Fibroblast of upper back skin (primary cell): Measurements from ENCODE around the gene TTC28.
A peak's percentile ranks its signal among the peaks of the same experiment; 100 is the strongest.
"Not testable (repeated sequence)": the region's sequence is repeated elsewhere in the genome, so short reads cannot be mapped to it uniquely, and the experiment has no call there.

Source experiments
- DNase-seq: peaks from one replicate; pipeline ENCODE4 v3.0.0-alpha.2; 2013

The TTC28 gene

DNA sequence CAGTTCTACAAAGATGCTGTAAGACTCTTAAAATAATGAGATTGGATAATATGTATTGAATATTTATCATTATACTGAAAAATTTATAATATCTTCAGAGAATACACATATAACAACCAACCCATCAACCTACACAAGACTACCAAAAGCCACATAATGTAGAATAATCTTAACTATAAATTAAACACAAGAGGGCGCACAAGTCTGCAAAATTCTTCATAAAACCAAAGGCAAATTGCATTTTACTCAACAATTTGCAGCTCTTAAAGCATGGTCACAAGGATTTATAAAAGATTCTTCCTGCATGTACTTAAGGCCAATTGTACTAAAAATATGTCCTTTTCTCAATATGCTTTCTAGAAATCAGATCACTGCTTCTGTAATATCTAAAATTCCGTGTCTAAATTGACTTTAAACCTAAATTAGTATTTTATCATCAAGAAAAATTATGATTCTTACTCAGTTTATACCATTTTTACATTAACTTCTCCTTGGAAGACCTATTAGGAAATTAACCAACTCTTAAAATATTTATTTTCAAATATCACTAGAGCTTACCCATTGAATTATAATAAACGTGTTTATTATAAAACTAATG lies 79.0 kb downstream of the TTC28 start:
- DNase-seq: peak; percentile 63

DNA sequence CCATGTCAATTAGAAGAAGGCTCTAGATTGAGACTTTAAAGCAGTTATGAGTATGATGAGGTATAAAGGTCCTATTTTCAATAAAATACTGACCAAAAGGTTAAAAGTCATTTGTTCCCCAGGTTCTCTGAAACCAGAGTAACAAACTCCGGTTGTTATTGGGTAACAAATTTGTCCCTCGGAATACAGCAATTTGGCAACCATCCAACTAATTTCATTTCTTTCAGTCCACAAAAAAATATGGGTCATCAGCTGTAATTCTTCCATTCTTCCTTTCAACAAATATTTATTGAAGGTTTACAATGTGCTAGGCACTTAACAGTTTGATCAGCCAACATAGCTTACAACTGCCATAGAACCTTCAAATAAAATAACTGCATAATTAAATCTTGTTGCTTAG lies 79.9 kb downstream of the TTC28 start:
- DNase-seq: no peak

DNA sequence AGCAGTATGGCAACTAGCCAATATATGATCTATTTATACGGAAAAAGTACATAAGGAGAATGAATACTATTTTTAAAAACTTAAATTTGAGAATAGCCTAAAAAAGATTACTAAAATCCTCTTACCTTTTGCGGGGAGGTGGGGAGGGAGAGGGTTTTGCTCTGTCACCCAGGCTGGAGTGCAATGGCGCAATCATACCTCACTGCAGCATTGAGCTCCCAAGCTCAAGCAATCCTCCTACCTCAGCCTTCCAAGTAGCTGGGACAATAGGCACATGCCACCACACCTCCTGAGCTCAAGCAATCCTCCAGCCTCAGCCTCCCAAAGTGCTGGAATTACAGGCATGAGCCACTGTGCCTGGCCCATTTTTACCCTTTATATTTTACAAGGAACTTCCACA lies 82.0 kb downstream of the TTC28 start:
- DNase-seq: no peak

DNA sequence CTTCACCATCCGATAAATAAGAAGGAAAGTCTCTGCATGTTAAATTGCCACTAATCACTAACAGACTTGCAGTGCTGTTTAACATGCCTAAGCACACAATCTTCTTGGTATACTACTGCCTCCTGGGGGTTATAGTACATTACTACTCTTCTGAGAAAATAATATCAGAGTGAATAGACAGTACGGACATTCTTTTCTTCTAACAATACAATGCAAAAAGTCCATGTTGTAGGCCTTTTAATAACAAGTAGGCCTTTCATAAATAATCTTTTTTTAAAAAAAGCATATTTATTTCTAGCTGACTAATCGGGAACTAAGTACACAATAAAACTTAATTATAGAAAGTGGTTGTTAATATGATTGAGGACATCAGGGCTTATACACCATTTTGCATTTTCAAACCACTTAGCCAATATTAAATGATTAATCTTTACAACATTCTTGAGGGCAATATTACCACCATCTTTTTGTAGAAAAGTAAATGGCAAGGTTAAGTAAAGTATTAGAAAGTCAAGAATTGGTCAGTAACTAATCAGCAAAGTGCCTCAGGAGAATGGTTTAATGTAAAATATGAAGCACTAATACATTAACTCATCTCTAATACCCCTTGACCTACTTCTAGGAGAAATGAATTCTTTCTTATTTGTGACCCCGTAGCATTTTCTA lies 84.7 kb downstream of the TTC28 start:
- peak; percentile 79 for DNase-seq

DNA sequence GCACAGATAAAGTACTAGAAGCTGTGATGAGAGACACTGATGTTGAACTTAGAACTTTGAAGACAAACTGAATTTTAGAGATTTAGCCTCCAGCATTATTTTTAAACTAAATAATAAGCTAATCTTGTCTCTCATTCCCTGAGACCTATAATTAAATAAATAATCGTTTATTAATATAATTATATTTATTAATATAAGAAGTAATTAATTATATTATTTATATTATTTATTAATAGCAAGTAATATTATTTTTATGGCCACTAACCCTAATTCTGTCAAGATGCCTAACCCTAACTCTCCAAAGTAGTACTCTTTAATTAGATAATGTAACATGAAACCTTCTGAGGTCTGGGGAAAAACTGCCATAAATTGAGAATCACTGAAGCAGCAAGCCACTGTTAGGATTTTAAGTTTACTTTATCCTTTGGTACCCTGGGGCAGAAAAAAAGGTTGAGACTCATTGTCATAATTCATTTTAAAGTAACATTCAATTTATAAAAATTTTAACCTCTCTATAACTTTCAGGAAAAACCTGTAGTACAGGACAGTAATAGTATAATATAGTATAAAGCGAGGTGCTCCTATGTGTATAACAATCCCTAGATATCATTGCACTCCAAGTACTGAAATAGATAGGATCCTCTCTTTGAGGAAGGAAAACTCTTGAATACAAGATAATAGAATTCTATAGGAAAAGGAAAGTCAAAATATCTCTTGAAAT lies 85.4 kb downstream of the TTC28 start:
- no peak for DNase-seq

DNA sequence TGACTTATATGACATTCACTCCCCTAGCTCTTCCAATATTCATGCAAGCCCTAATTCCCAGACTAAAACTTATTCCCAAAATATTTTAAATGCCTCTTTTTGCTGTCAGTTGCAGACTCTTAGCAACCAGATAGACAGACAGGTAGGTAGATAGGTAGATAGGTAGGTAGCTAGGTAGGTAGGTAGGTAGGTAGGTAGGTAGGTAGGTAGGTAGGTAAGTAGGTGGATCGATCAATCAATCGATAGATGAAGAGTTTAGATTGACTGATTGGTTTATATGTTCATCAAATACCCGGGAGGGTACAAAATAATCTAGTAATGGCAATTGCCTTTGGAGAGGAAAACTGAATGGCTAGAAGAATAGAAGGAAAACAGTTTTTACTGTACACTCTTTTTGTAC lies 86.3 kb downstream of the TTC28 start:
- no peak for DNase-seq

DNA sequence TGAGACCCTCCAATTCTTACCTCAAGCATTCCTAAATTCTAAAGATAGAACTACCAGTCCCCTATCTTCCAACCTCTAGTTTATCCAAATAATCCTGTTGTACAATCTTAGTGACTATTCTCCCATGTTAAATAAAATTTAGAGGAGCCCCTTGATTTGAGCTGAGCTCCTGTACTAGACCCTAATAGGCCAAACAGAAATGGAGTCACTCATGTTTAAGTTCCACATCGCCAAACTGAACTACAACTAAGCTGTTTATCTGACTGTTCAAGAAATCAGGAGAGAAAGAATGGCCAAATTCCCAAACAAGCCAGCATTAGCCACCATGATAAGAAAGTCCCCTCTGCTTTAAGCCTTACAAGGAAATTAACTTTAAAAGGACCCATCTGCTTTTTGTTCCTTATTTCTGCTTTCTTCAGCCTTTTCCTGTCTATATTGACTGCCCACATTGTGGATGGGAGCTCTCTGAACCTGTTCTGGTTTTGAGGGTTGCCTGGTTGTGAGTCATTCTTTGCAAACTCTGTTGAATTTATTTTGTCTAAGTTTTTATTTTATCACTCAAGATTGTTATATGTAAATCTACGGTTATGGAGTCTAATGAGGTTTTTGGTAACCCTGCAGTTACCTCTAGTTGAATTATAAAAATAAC lies 90.4 kb downstream of the TTC28 start:
- DNase-seq: no peak

DNA sequence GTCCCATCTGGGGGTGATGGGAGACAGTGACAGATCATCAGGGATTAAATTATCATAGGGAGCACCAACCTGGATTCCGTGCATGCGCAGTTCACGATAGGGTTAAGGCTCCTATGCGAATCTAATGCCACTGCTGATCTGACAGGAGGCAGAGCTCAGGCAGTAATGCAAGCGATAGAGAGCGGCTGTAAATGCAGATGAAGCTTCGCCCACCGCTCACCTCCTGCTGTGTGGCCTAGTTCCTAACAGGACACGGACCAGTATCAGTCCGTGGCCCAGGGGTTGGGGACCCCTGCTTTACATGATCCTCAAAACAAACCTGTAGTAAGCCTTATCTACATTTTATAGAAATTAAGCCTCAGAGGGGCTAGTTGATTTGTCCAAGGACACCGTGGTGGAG lies 94.3 kb downstream of the TTC28 start:
- DNase-seq: no peak

DNA sequence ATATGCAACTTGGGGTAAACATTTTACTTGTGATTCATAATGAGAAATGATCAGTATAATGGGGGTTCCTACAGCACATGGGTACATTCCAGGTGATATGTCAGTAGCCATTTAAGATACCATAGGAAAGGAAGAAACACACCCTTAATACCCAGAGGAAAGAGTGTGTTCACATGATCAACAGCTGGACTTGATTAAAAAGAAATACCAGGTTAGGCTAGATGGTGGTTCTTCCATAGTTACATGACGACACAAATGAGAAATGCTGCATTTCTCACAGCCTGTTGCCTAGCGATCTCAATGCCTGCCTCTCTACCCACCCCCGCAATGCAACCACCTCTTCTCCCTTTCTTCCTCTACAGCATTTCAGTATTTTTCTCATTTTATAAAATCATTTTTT lies 96.8 kb downstream of the TTC28 start:
- DNase-seq: peak; percentile 92

DNA sequence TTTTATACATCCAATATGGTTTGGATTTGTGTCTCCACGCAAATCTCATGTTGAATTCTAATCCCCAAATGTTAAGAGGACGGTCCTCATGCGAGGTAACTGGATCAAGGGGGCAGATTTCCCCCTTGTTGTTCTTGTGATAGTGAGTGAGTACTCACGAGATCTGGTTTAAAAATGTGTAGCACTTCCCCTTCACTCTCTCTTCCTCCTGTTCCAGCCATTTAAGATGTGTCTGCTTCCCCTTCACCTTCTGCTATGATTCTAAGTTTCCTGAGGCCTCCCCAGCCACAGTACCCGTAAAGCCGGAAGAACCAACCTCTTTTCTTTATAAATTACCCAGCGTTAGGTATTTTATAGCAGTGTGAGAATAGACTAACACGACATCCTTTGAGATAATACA lies 98.6 kb downstream of the TTC28 start:
- DNase-seq: no peak

DNA sequence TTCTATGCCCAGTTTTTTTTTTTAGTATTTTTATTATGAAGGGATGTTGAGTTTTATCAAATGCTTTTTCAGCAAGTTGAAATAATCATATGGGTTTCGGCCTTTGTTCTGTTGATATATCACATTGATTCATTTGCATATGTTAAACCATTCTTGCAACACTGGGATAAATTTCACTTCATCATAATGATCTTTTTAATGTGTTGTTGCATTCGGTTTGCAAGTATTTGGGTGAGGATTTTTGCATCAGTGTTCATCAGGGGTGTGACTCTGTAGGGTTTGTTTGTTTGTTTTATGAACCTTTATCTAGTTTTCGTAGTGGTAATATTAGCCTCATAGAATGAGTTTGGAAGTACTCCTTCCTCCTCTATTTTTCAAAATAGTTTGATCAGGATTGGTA lies 103.5 kb downstream of the TTC28 start:
- DNase-seq: no peak

DNA sequence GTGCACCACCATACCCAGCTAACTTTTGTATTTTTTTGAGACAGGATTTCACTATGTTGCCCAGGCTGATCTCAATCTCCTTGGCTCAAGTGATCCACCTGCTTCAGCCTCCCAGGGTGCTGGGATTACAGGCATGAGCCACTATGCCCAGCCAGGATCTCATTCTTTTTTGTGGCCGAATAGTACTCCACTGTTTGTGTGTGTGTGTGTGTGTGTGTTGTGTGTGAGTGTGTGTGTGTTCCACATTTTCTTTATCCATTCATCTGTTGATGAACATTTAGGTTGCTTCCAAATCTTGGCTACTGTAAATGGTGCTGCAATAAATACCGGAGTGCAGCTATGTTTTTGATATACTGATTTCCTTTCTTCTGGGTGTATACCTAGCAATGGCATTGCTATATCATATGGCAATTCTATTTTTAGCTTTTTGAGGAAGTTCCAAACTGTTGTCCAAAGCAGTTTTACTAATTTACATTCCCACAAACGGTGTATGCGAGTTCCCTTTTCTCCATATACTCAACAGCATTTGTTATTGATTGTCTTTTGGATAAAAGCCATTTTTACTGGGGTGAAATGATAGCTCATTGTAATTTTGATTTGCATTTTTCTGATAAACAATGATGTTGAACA lies 105.4 kb downstream of the TTC28 start:
- DNase-seq: no peak

DNA sequence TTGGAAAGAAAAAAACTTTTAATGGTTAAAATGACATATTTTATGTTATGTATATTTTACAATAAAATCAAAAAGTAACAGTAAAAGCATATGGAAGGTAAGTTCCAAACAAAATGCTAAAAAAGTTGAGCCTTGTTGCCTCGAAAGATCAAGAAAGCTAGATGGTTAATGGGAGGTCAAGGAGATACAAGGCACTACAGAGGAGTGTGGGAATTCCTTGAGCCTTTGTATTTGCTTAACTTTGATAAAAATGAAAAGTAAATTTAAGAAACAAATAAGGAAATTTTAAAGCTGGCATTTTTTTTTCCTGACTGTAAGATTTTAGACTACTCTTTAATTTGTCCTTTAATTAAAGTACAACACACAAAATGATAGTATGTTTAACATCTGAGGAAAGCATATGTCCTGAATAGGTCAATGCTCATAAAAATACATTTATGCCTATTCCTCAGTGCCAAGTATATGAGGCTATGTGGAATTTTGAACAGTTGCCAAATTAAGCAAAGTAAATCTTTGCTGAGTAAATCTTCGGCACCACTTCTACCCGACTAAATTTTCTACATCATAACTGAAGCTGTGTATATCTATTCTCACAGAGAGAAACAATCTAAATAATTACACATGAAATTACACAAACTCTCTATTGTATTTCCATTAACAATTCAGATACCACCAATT lies 108.8 kb downstream of the TTC28 start:
- DNase-seq: no peak

DNA sequence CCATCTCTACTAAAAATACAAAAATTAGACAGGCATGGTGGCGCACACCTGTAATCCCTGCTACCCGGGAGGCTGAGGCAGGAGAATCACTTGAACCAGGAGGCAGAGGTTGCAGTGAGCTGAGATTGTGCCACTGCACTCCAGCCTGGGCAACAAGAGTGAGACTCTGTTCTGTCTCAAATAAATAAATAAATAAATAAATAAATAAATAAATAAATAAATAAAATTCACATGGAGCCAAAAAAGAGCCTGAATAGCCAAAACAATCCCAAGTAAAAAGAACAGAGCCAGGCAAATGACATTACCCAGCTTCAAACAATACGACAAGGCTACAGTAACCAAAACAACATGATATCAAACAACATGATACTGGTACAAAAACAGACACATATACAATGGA lies 110.7 kb downstream of the TTC28 start:
- DNase-seq: not testable (repeated sequence)

DNA sequence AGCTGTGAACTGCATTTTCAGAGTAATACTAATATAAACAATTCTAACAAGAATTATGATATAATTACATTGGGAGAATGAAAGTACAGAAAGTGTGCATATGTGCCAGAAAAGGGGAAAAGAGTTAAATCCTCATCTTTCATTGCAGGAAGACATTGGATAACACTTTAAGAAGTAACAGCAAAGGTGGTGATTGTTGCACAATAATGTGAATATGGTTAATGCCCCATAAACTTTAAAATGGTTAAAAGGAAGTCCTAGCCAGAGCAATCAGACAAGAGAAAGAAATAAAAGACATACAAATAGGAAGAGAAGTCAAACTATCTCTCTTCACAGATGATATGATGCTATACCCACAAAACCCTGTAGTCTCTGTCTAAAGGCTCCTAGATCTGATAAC lies 111.5 kb downstream of the TTC28 start:
- DNase-seq: no peak

DNA sequence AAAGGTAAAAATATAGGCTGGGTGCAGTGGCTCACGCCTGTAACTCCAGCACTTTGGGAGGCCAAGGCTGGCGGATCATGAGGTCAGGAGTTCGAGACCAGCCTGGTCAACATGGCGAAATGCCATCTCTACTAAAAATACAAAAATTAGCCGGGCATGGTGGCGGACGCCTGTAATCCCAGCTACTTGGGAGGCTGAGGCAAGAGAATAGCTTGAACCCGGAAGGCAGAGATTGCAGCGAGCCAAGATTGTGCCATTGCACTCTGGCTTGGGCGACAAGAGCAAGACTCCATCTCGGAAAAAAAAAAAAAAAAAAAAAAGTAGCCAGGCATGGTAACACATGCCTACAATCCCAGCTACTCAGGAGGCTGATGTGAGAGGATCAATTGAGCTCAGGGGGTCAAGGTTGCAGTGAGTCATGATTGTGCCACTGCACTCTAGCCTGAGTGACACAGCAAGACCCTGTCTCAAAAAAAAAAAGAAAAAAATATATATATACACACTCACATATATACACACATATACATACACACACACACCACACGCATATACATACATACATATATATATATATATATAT lies 112.6 kb downstream of the TTC28 start:
- not testable (repeated sequence) for DNase-seq

DNA sequence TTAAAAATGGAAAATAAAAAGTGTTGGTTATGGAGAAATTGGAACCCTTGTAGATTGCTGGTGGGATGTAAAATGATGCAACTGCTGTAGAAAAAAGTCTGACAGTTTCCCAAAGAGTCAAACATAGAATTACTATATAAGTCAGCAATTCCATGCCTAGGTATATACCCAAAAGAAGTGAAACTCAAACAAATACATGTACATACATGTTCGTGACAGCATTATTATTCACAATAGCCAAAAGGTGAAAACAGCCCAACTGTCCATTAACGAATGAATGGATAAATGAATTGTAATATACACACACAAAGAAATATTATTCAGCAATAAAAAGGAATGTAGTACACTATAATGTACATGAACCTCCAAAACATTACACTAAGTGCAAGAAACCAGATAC lies 116.0 kb downstream of the TTC28 start:
- no peak for DNase-seq

DNA sequence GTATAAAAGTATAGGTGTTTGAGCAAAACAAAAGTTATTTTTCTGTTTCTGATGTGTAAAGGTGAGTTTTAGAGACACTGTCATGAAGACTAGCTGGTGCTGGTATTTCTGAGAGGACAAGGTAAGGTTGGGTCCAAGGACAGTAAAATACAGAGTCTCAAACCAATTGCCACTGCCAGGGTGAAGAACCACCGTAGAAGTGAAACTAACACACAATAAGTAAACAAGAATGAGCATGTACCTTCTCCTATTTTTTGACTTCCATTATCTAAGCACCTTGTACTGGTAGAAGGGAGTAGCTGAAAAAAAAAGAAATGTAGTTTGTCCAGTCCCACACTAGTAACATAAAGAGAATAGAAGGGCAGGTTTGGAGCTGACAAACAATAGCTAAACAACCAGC lies 117.3 kb downstream of the TTC28 start:
- no peak for DNase-seq

DNA sequence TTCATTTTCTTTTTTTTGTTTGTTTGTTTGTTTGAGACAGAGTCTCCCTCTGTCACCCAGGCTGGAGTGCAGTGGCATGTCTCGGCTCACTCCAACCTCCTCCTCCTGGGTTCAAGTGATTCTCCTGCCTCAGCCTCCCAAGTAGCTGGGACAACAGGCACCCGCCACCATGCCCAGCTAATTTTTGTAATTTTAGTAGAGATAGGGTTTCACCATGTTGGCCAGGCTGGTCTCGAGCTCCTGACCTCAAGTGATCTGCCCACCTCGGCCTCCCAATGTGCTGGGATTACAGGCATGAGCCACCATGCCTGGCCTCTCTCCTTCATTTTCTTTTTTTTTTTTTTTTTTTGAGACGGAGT lies 118.9 kb downstream of the TTC28 start:
- DNase-seq: not testable (repeated sequence)

DNA sequence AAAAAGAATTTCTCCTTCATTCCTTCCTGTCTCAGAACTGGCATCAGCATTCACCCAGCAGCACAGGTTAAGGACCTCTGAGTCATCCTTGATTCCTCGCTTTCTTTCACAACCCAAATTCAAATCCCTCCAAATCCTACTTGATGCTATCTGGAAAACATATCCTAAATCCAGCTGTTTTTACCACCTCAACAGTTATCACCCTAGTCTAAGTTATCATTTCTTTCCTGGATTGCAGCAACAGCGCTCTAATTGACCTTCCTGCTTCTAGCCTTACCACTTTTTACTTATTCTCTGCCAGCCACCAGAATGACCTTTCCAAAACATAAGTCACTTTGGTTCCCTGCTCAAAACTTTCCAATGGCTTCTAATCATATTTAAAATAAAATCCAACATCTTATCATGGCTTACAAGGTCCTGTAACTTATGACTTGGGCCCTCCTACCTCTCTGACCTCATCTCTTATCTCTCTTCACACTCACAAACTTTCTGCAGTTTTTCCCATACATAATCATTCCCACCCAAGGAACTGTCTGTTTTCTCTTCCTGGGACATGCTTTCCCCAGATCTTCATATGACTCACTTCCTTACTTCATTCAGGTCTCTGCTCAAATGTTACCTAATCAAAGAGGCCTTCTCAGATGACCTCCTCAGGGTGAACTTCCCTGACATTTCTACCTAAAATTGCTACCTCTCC lies 119.4 kb downstream of the TTC28 start:
- peak; percentile 62 for DNase-seq

DNA sequence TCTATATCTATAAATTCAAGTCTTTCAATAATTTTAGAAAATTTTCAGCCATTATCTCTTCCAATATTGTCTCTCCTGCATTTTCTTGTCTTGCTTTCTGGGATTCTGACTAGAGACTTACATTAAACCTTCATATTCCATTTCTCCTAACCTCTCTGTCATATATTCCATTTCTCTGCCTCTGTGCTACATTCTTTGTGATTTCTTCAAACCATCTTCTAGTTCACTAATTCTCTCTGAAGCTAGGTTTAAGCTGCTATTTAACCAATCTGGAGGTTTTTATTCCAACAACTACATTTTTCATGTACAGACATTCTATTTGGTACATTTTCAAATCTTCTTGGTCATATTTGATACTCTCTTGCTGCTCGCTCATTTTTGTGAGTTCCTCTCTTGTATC lies 122.5 kb downstream of the TTC28 start:
- no peak for DNase-seq
